HCEC 1CT (cell line): ENCODE results near the gene MMP24.
A peak's percentile ranks its signal among the peaks of the same experiment; 100 is the strongest.

Experiments used
- DNase-seq: peaks from one replicate; pipeline ENCODE4 v3.0.0-alpha.2; 2017

Gene MMP24

DNA sequence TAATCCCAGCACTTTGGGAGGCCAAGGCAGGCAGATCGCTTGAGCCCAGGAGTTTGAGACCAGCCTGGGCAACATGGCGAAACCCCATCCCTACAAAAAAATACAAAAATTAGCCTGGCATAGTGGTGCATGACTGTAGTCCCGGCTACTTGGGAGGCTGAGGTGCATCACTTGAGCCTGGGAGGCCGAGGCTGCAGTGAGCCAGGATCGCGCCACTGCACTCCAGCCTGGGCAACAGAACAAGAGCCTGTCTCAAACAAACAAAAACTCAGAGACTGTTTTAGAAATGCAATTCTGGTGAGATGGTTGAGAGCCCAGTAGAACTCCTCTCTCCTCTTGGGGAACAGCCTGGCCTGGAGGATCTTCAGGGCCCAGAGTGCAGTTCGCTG is 89.1 kb downstream of the MMP24 start:
- peak; percentile 56 for DNase-seq

DNA sequence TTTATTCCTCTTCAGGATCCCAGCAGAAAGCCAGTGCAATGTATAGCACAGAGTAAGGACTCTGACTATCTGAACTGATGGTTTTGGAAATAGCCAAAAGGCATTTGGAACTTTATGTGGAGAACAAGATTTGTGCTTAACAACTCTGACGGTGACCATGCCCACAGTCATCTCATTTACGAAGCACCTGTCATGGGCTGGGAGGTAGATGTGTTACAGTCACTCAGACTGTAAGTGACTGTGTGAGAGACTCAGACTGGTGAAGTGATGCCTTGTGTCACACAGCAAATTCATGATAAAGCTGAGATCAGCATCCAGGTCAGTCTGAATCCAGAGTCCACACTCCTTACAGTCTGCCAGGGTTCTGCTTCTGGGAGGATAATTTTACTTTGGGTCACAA is 89.6 kb downstream of the MMP24 start:
- no peak for DNase-seq

DNA sequence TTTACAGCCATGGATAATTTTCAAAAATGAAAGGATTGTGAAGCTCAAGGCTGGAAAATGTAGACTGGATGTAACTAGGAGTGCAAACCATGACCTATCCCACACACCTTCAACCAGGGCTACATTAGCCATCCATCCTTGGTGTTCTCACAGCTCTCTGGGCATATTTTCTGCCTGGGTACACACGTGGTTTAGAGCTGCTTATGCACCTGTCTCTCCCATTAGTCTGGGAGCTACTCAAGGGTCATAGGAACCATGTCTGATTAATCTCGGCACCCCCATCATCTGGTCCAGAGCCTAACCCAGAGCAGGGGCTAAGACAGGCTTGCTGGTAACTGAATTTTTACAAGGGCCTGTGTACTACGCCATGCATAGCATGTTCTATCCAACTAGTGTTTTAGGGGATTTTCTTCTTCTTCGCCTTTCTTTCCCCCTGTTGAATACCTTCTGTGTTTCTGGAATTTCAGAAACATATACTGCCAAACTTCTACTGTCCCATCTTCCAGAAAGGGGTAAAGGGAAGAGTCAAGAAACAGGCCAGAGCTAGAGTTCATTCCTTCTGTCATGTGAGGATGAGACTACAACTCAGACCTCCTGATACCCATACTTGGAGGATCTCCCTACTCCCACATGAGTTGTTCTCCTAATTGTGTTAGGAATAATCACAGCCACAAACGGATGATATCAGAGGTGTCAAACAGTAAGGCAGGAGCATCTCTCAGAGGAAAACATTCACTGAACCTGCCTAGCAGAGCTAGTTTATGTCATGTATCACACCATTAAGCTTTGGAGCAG is 91.1 kb downstream of the MMP24 start:
- no peak for DNase-seq

DNA sequence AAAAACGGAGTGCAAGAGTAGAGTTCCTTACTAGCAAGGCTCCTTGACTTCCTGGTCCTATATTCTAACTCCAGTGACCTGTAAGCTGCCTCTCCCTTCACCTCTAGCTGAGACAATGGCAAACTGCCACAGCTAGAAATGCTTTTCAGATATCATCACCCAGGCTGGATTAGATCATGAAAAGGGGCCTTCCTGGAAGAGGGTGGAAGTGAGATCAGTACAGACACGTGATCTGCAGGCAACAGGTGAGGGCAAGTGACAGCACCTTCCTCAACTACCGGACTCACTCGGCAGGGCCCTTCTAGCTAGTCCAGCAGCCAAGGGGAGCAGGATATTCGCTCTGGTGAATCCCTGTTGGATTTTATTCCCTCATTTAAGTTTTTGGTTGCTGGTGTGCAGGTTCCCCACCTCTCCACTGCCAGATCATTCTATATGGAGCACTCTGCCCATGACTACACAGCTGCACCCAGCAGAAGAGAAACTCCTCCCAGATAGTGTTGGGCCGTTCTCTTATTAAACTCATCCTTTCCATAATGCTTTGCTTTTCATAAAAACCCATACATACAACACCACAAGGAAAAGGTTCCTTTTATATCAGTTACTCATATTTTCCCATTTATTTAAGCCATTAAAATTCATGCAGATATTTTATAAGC is 92.1 kb downstream of the MMP24 start:
- peak; percentile 85 for DNase-seq

DNA sequence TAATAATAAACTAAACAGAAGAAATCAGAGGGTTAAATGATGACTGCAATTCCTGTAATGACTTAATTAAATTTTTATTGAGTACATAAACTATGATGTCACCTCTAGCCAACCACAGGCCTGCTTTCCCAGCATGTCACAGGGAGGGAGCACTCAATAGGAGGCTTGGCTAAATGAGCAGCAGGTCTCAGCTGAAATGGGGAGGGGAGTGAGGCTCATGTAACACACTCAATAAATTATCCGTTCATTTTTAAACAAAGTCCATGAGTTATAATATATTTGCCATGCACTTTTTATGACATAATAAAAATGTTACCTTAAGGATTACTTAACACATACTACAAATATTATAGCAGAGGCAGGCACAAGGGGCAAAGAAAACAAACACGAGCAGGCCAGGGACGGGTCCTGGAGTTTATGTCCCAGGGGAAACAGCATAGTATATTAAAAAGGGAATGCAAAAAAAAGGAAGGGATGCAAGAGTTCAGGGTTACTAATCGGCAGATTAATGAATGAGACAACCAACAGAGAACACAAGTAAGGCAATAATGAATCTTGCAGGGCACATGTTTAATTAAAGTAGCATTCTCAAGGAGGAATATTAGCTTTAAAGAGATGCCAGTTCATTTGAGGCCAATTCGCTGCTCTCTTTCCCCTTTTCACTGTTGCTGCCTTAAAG is 92.8 kb downstream of the MMP24 start:
- peak; percentile 70 for DNase-seq

DNA sequence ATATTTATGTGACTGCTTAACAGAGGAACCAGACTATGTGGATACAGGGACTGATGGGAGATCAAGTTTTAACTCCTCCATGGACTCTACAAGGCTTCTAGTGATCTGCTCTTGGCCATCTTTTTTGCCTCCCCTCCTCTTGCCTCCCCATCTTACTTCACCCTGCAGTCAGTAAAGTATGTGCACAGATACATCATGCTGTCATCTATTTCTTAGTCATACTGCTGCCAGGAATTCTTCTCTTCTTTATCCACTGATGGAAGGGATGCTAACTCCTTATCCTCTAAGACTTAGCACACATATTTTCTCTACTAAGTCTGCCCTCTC is 93.3 kb downstream of the MMP24 start:
- peak; percentile 62 for DNase-seq

DNA sequence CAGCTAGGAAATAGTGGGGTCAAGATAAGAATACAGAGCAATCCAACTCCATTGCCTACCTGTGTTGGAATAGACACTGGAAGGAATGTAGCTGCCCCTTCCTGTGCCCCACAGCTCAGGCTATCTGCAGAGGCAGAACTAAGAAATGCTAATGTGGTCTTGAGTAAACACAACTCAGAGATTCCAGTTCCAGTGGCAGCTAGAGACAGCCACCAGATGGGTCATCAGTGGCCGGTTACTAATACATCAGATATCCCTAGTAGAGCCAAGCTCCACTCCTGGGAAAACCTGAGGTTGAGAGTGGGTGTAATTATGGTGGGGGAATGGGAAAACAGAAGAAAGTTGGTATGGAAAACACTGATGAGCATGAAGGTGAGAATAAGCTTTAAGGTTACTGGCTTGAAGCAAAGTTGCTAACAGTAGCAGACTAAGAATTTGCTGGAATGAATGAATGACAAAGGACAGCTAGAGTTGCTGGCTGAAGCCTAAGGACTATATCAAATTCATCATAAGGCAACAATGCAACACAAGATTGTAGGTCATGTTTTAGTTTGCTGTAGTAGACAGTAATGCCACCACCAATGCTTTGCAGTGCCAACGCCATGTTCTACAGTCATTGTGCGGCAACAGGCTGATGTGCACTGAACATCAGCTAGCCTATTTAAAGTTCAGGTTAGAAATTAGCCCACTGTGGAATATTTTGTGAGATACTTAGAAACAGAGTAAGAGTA is 94.1 kb downstream of the MMP24 start:
- DNase-seq, result peak; percentile 72

DNA sequence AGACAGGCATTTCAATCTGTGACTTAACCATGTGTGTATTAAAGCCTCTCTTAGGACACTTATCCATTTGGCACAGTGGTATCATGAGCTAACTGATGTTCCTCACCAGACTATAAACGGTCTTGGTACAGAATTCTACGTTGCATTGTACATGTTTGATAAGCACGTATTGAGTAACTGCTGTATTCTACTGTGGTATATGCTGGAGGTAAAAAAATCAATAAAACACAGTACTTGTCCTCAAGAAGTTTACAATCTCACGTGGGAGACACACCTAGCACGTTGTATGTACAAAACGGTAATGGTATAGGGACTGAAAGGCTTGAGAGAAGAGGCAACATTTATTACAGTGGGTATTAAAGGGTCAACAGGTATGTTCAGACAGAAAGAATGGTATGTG is 98.9 kb downstream of the MMP24 start:
- no peak for DNase-seq

DNA sequence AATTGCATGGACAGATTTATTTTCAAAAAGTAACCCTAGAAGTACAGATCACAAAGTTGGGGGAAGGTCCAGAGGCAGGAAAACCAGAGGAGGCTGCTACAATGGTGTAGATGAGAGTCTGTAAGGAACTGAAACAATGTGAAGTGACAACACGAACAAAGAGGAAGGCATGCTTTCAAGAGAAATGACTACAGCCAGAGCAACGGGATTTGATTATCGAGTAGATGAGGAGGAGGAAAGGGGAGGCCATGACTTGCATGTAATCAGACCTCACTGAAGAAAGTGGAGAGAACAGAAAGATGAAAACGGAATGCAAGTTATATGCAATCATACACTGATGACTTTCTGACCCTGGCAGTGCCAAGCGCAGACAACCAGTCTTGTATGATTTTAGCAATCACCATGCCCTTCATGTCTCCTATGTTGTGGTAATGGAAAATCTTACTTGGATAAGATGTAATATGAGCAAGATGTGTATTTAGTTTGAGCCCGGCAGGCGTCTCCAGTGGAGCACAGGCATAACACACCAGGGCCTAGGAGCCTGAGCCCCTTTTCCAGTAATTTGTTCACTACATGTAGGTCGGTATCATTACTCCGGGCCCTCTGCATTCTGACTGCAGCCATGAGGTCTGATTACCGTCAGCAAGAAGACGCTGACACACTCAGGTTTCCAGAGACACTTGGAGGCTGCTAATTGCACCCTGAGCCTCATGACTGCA is 99.7 kb downstream of the MMP24 start:
- no peak for DNase-seq
